RWPE2 (cell line): ENCODE measurements around the gene PLCXD3.

Experiments
- ATAC-seq: fragments of 200-7000 bp; cut with Tn5 transposase; 3 replicates; pipeline ENCODE4 v1.9.1; 2021; ENCODE audit warnings: low read depth
- DNase-seq: peaks from one replicate; pipeline ENCODE4 v3.0.0-alpha.2; 2020; ENCODE audit warnings: low spot score
- H3K27ac ChIP-seq: fragments of 450-650 bp; 2 replicates; pipeline ENCODE4 v1.5.1; 2017; ENCODE audit warnings: mild to moderate bottlenecking; ENCODE audit not compliant: poor library complexity, severe bottlenecking
- H3K27me3 ChIP-seq: fragments of 250-450 bp; sonication (Bioruptor Pico); 2 replicates; pipeline ENCODE4 v1.5.1; 2021; ENCODE audit warnings: mild to moderate bottlenecking, moderate library complexity; ENCODE audit not compliant: insufficient read depth, poor library complexity, severe bottlenecking
- H3K36me3 ChIP-seq: fragments of 250-450 bp; sonication (Bioruptor Pico); 2 replicates; pipeline ENCODE4 v1.5.1; 2020; ENCODE audit warnings: low read depth, mild to moderate bottlenecking, moderate library complexity
- H3K4me1 ChIP-seq: fragments of 250-450 bp; sonication (Bioruptor Pico); 2 replicates; pipeline ENCODE4 v1.5.1; 2021; ENCODE audit warnings: mild to moderate bottlenecking, moderate library complexity; ENCODE audit not compliant: insufficient read depth, poor library complexity, severe bottlenecking
- H3K4me3 ChIP-seq: fragments of 250-450 bp; sonication (Bioruptor Pico); 2 replicates; pipeline ENCODE4 v1.5.1; 2021; ENCODE audit warnings: mild to moderate bottlenecking, moderate library complexity; ENCODE audit not compliant: severe bottlenecking
- H3K9me3 ChIP-seq: fragments of 250-450 bp; sonication (Bioruptor Pico); 2 replicates; pipeline ENCODE4 v1.5.1; 2021; ENCODE audit warnings: mild to moderate bottlenecking, moderate library complexity; ENCODE audit not compliant: severe bottlenecking
- TF ChIP-seq, protein P1 (sequence below): fragments of 450-650 bp; IDR thresholded peaks from one replicate; pipeline ENCODE4 v1.5.1; 2017; ENCODE audit warnings: mild to moderate bottlenecking, moderate library complexity; ENCODE audit not compliant: poor library complexity, severe bottlenecking

The PLCXD3 gene

DNA sequence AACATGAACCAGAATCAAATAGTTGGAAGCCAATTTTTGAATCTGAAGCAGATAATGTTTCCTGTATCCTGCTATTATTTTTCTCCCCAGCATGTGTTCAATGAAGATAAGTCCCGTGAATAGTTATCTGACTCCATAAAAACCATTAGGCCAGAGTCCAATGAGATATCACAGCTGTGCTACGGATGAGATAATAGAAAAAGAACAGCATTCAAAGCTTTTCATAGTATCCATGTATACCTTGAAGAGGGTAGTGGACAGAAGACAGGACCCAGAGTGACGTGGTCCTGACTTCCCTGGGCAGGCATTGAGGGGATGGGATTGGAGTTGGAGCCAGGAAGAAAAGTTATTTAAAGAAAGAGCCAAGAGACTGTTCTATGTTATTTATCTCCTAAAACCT, 246.4 kb downstream of the PLCXD3 start:
- TF ChIP-seq, protein P1, sequence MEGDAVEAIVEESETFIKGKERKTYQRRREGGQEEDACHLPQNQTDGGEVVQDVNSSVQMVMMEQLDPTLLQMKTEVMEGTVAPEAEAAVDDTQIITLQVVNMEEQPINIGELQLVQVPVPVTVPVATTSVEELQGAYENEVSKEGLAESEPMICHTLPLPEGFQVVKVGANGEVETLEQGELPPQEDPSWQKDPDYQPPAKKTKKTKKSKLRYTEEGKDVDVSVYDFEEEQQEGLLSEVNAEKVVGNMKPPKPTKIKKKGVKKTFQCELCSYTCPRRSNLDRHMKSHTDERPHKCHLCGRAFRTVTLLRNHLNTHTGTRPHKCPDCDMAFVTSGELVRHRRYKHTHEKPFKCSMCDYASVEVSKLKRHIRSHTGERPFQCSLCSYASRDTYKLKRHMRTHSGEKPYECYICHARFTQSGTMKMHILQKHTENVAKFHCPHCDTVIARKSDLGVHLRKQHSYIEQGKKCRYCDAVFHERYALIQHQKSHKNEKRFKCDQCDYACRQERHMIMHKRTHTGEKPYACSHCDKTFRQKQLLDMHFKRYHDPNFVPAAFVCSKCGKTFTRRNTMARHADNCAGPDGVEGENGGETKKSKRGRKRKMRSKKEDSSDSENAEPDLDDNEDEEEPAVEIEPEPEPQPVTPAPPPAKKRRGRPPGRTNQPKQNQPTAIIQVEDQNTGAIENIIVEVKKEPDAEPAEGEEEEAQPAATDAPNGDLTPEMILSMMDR = no peak
- Histone ChIP-seq H3K4me3 (no peak overlapping the region), H3K4me1 (no peaks in the 10 kb centered on the region), H3K27me3 (peaks cover 8% of the 10 kb centered on the region), H3K9me3 (no peaks in the 10 kb centered on the region), H3K36me3 (no peaks in the 10 kb centered on the region), H3K27ac (no peak overlapping the region)
- ATAC-seq = no peak
- no peak for DNase-seq

DNA sequence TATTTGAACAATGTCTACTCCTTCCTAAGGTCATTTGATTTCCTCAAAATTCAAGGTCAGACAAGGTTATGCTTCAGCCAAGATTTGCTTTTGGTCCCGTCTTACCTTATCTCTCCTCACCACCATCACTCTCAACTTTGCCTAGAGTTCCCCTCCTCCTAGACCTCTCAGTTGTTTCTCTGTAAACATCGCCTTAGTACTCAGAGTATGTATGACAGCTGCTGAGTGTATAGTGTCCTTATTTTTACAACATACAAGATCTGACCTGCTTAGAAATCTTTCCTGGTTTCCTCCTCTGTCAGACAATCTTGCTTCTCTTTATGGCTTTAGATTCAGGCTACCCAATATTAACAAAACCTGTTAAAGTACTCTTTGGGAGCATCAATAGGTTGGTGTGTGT, 247.1 kb downstream of the PLCXD3 start:
- ATAC-seq = no peak
- Histone ChIP-seq H3K4me1 (no peaks in the 10 kb centered on the region), H3K27me3 (peaks cover 8% of the 10 kb centered on the region), H3K36me3 (no peaks in the 10 kb centered on the region), H3K4me3 (no peak overlapping the region), H3K9me3 (no peaks in the 10 kb centered on the region), H3K27ac (no peak overlapping the region)
- no peak for DNase-seq
- TF ChIP-seq, protein P1 = no peak
